ENCODE measurements around the gene EFCAB14. TPM values are rescaled to one million over a fixed set of nuclear protein-coding genes. Genes with fewer than 3 reads are reported as not detected.

Gene EFCAB14
- total and polyA plus RNA-seq, 7 donors: 36.9 to 72.0 (median 63.1) TPM

- WGBS, 2 donors: 95 to 98% methylated on average over 3 of the region's 3 CpGs
- Histone ChIP-seq H3K4me1 (peaks cover 0 to 27% (median 22%) of the 10 kb centered on the region in 4 donors), H3K27ac (no peak overlapping the region), H3K9me3 (peaks cover 0 to 5% (median 0%) of the 10 kb centered on the region in 4 donors), H3K27me3 (no peaks in the 10 kb centered on the region), H3K4me3 (no peak overlapping the region), H3K36me3 (peaks cover 0 to 41% (median 9%) of the 10 kb centered on the region in 4 donors)
- intact Hi-C loops (cut with DNase I): no loop called here
- TF ChIP-seq POLR2AphosphoS5 (IDR thresholded peaks at IDR 0.05) (no peak), CTCF (IDR thresholded peaks at IDR 0.05) (no peak), EP300 (IDR thresholded peaks at IDR 0.05) (no peak), POLR2A (IDR thresholded peaks at IDR 0.05) (no peak)
- DNase-seq: no peak
These were observed 71.3 kb downstream of the EFCAB14 start for GRCh38 chr1:46647611-46648010.

- Histone ChIP-seq H3K9me3 (peaks cover 0 to 5% (median 0%) of the 10 kb centered on the region in 4 donors), H3K36me3 (peaks cover 0 to 40% (median 9%) of the 10 kb centered on the region in 4 donors), H3K27ac (no peak overlapping the region), H3K27me3 (no peaks in the 10 kb centered on the region), H3K4me1 (peaks cover 0 to 30% (median 27%) of the 10 kb centered on the region in 4 donors), H3K4me3 (no peak overlapping the region)
- WGBS, 2 donors: 84 to 88% methylated on average over 2 of the region's 2 CpGs
- intact Hi-C loops (cut with DNase I): no loop called here
- no peak for TF ChIP-seq POLR2AphosphoS5 (IDR thresholded peaks at IDR 0.05)
- TF ChIP-seq POLR2A (IDR thresholded peaks at IDR 0.05): no peak
- no peak for TF ChIP-seq EP300 (IDR thresholded peaks at IDR 0.05)
- TF ChIP-seq CTCF (IDR thresholded peaks at IDR 0.05): no peak
- no peak for DNase-seq
These were observed 72.1 kb downstream of the EFCAB14 start for GRCh38 chr1:46646844-46647243.

- 89 to 90% methylated on average over 1 of the region's 1 CpG for WGBS, 2 donors
- TF ChIP-seq POLR2AphosphoS5 (IDR thresholded peaks at IDR 0.05) (no peak), POLR2A (IDR thresholded peaks at IDR 0.05) (no peak), CTCF (IDR thresholded peaks at IDR 0.05) (no peak), EP300 (IDR thresholded peaks at IDR 0.05) (no peak)
- DNase-seq: no peak
- peaks cover 0 to 42% (median 9%) of the 10 kb centered on the region in 4 donors for H3K36me3 ChIP-seq
- intact Hi-C loops (cut with DNase I): no loop called here
- H3K4me3 ChIP-seq: no peak overlapping the region
- no peak overlapping the region for H3K27ac ChIP-seq
- H3K27me3 ChIP-seq: no peaks in the 10 kb centered on the region
- H3K9me3 ChIP-seq: peaks cover 0 to 5% (median 0%) of the 10 kb centered on the region in 4 donors
- peaks cover 0 to 30% (median 27%) of the 10 kb centered on the region in 4 donors for H3K4me1 ChIP-seq
These were observed 72.6 kb downstream of the EFCAB14 start for GRCh38 chr1:46646331-46646730.

GRCh38 chr1:46645815-46646214, 73.1 kb downstream of the EFCAB14 start:
- no peak overlapping the region for H3K27ac ChIP-seq
- DNase-seq: no peak
- H3K9me3 ChIP-seq: peaks cover 0 to 5% (median 0%) of the 10 kb centered on the region in 4 donors
- intact Hi-C loops (cut with DNase I): no loop called here
- H3K4me1 ChIP-seq: peaks cover 0 to 30% (median 27%) of the 10 kb centered on the region in 4 donors
- H3K27me3 ChIP-seq: no peaks in the 10 kb centered on the region
- WGBS, 2 donors: 96 to 97% methylated on average over 4 of the region's 4 CpGs
- TF ChIP-seq EP300 (IDR thresholded peaks at IDR 0.05) (no peak), CTCF (IDR thresholded peaks at IDR 0.05) (no peak), POLR2A (IDR thresholded peaks at IDR 0.05) (no peak), POLR2AphosphoS5 (IDR thresholded peaks at IDR 0.05) (no peak)
- peaks cover 0 to 42% (median 9%) of the 10 kb centered on the region in 4 donors for H3K36me3 ChIP-seq
- H3K4me3 ChIP-seq: no peak overlapping the region

GRCh38 chr1:46643368-46643775, 75.5 kb downstream of the EFCAB14 start:
- peak overlapping the region; percentile 30 to 64 (median 57) for H3K27ac ChIP-seq

More at GRCh38 chr1:46643368-46643775, 75.5 kb downstream of the EFCAB14 start:
- Histone ChIP-seq H3K4me3 (no peak overlapping the region), H3K27me3 (no peaks in the 10 kb centered on the region), H3K9me3 (no peaks in the 10 kb centered on the region), H3K4me1 (peaks cover 0 to 39% (median 27%) of the 10 kb centered on the region in 4 donors), H3K36me3 (peaks cover 0 to 18% (median 0%) of the 10 kb centered on the region in 4 donors)
- TF ChIP-seq CTCF (IDR thresholded peaks at IDR 0.05): no peak
- TF ChIP-seq EP300 (IDR thresholded peaks at IDR 0.05): peak in 2 of 4 donors; percentile 47 to 52
- TF ChIP-seq POLR2AphosphoS5 (IDR thresholded peaks at IDR 0.05): peak; percentile 40 to 78 (median 59)
- no peak for TF ChIP-seq POLR2A (IDR thresholded peaks at IDR 0.05)
- peak; percentile 73 for DNase-seq
- intact Hi-C loops (cut with DNase I): no loop called here

All from sigmoid colon (tissue), 7 donors.